CD4-positive, alpha-beta T cell (primary cell): ENCODE results near the gene TYRP1. TPM values are rescaled to one million over a fixed set of nuclear protein-coding genes. Genes with fewer than 3 reads are reported as not detected.

Experiments
- ATAC-seq: fragments of 200-7000 bp; cut with Tn5 transposase; one replicate; pipeline ENCODE4 v1.10.0; 2022; ENCODE audit warnings: mild to moderate bottlenecking; ENCODE audit not compliant: poor library complexity
- CTCF ChIA-PET: fragments of 350-600 bp; sonication (Branson Sonifier 250); formaldehyde crosslinking; loops from one replicate; lab custom pipeline; 2021; ENCODE audit warnings: antibody characterized with exemption, inconsistent platforms; lab: Charles Lee
- POLR2A ChIA-PET: fragments of 350-600 bp; sonication (Branson Sonifier 250); formaldehyde crosslinking; loops from one replicate; lab custom pipeline; 2021; ENCODE audit warnings: antibody characterized with exemption, inconsistent platforms; lab: Charles Lee
- DNase-seq, 14 experiments: peaks; one replicate each; pipeline ENCODE4 v3.0.0-alpha.2; 2013 to 2020; ENCODE audit warnings: mixed read lengths in 2 of 14
- H3K27ac ChIP-seq, 2 donors: one replicate each; pipeline versions ENCODE4 v1.5.1 to v1.7.0; 2013; ENCODE audit warnings: low read length in 2 of 2, low read depth in 1 of 2, mild to moderate bottlenecking in 1 of 2
- H3K27me3 ChIP-seq, 2 experiments: 1 replicate in 1 of 2; 2 replicates in 1 of 2; pipeline versions ENCODE4 v1.6.1 to v1.7.0; 2013; ENCODE audit warnings: low read length in 2 of 2, control low read depth in 1 of 2, mild to moderate bottlenecking in 1 of 2, moderate library complexity in 1 of 2; ENCODE audit not compliant: insufficient read depth in 2 of 2, control insufficient read depth in 1 of 2
- H3K36me3 ChIP-seq: one replicate; pipeline ENCODE4 v1.6.1; 2013; ENCODE audit warnings: low read length, control low read depth; ENCODE audit not compliant: insufficient read depth
- H3K4me1 ChIP-seq: one replicate; pipeline ENCODE4 v1.6.1; 2013; ENCODE audit warnings: low read length, control low read depth; ENCODE audit not compliant: insufficient read depth
- H3K4me3 ChIP-seq: one replicate; pipeline ENCODE4 v1.5.1; 2013; ENCODE audit warnings: mild to moderate bottlenecking, low read length, moderate library complexity
- H3K9me3 ChIP-seq, 2 experiments: 1 replicate in 1 of 2; 2 replicates in 1 of 2; pipeline versions ENCODE4 v1.6.1 to v1.7.0; 2013; ENCODE audit warnings: low read length in 2 of 2, mild to moderate bottlenecking in 2 of 2, control low read depth in 1 of 2, moderate library complexity in 1 of 2; ENCODE audit not compliant: control insufficient read depth in 1 of 2, insufficient read depth in 1 of 2
- H3K27ac Mint-ChIP-seq: one replicate; pipeline ENCODE4 v1.8.0; 2020; ENCODE audit warnings: mixed read lengths
- H3K27me3 Mint-ChIP-seq: one replicate; pipeline ENCODE4 v1.8.0; 2021; ENCODE audit warnings: mixed read lengths
- H3K36me3 Mint-ChIP-seq: one replicate; pipeline ENCODE4 v1.8.0; 2021; ENCODE audit warnings: low read depth, mixed read lengths
- H3K4me1 Mint-ChIP-seq: one replicate; pipeline ENCODE4 v1.8.0; 2021; ENCODE audit warnings: low read depth, mixed read lengths
- H3K4me3 Mint-ChIP-seq: one replicate; pipeline ENCODE4 v1.8.0; 2020; ENCODE audit warnings: mild to moderate bottlenecking, mixed read lengths
- H3K9me3 Mint-ChIP-seq: one replicate; pipeline ENCODE4 v1.8.0; 2020; ENCODE audit warnings: mixed read lengths
- CTCF ChIP-seq: fragments of 200-600 bp; IDR thresholded peaks from one replicate; pipeline ENCODE4 v1.8.0; 2022; ENCODE audit warnings: antibody characterized with exemption, mild to moderate bottlenecking
- intact Hi-C, 2 experiments: fragments of 100-400 bp; cut with DNase I in 1 of 2; cut with micrococcal nuclease in 1 of 2; formaldehyde crosslinking; loops; one replicate each; pipeline versions ENCODE4 v1.15.1 to v1.9.0; 2023 to 2025; cut with DNase I, micrococcal nuclease
- total RNA-seq, 174 experiments: library from RNA in 2 of 174; stranded (reverse) in 2 of 174; gene quantifications; one replicate each; pipeline ENCODE4 v1.2.3 and lab custom pipeline; 2021 to 2026

Gene TYRP1
- total RNA-seq, 2 experiments from 2014 or later = not detected

GRCh38 chr9:12689233-12689632, 4.0 kb upstream of the TYRP1 start:
- H3K27ac Mint-ChIP-seq = no peak overlapping the region
- H3K4me3 Mint-ChIP-seq = no peak overlapping the region
- Histone ChIP-seq H3K4me1 (no peaks in the 10 kb centered on the region), H3K9me3 (peaks cover 3 to 4% of the 10 kb centered on the region in 2 experiments), H3K4me3 (no peak overlapping the region), H3K27me3 (no peaks in the 10 kb centered on the region), H3K36me3 (no peaks in the 10 kb centered on the region), H3K27ac (no peak overlapping the region)
- no peak for ATAC-seq
- H3K9me3 Mint-ChIP-seq = peaks cover 11% of the 10 kb centered on the region
- H3K36me3 Mint-ChIP-seq = no peaks in the 10 kb centered on the region
- ChIA-PET CTCF (no interaction called here), POLR2A (no interaction called here)
- DNase-seq = no peak
- no peak for TF ChIP-seq CTCF
- intact Hi-C loops = no loop called here
- H3K27me3 Mint-ChIP-seq = no peaks in the 10 kb centered on the region
- no peaks in the 10 kb centered on the region for H3K4me1 Mint-ChIP-seq

GRCh38 chr9:12694013-12694412, 828 bp downstream of the TYRP1 start:
- peaks cover 11% of the 10 kb centered on the region for H3K9me3 Mint-ChIP-seq
- no peak for TF ChIP-seq CTCF
- H3K36me3 Mint-ChIP-seq = no peaks in the 10 kb centered on the region
- CTCF ChIA-PET = no interaction called here
- H3K4me3 ChIP-seq = no peak overlapping the region
- H3K4me1 Mint-ChIP-seq = no peaks in the 10 kb centered on the region
- H3K4me3 Mint-ChIP-seq = no peak overlapping the region
- no peak for ATAC-seq
- no peaks in the 10 kb centered on the region for H3K27me3 Mint-ChIP-seq
- intact Hi-C loops = no loop called here
- H3K27ac Mint-ChIP-seq = no peak overlapping the region
- H3K4me1 ChIP-seq = no peaks in the 10 kb centered on the region
- peaks cover 3 to 5% of the 10 kb centered on the region in 2 experiments for H3K9me3 ChIP-seq
- H3K36me3 ChIP-seq = no peaks in the 10 kb centered on the region
- H3K27ac ChIP-seq = no peak overlapping the region
- H3K27me3 ChIP-seq = no peaks in the 10 kb centered on the region
- POLR2A ChIA-PET = no interaction called here
- DNase-seq = peak in 1 of 14 experiments; percentile 3

- Histone ChIP-seq H3K27ac (no peak overlapping the region), H3K36me3 (no peaks in the 10 kb centered on the region), H3K4me1 (no peaks in the 10 kb centered on the region), H3K27me3 (no peaks in the 10 kb centered on the region), H3K4me3 (no peak overlapping the region), H3K9me3 (peaks cover 3 to 5% of the 10 kb centered on the region in 2 experiments)
- peaks cover 11% of the 10 kb centered on the region for H3K9me3 Mint-ChIP-seq
- ChIA-PET POLR2A (no interaction called here), CTCF (no interaction called here)
- no peaks in the 10 kb centered on the region for H3K36me3 Mint-ChIP-seq
- TF ChIP-seq CTCF = no peak
- no peaks in the 10 kb centered on the region for H3K4me1 Mint-ChIP-seq
- DNase-seq (no peak), ATAC-seq (no peak)
- no peaks in the 10 kb centered on the region for H3K27me3 Mint-ChIP-seq
- intact Hi-C loops = no loop called here
- H3K4me3 Mint-ChIP-seq = no peak overlapping the region
- no peak overlapping the region for H3K27ac Mint-ChIP-seq
Observed at GRCh38 chr9:12695474-12695873, 2.3 kb downstream of the TYRP1 start.
